IMR-90 (cell line): ENCODE results near the gene LSM6. TPM values are rescaled to one million over a fixed set of nuclear protein-coding genes. Genes with fewer than 3 reads are reported as not detected.

Experiments
- ATAC-seq: fragments of 200-7000 bp; cut with Tn5 transposase; 2 replicates; pipeline ENCODE4 v1.9.1; 2020; ENCODE audit warnings: low read depth, mild to moderate bottlenecking, moderate library complexity
- BruUV-seq: library from RNA; stranded (reverse); fragments of 400-500 nt; replicated peaks from 2 replicates; lab custom pipeline; 2021; lab: Mats Ljungman, UMichigan
- CTCF ChIA-PET: fragments of 300-600 bp; formaldehyde crosslinking; extraction: SDS; loops from one replicate; lab custom pipeline; 2021; ENCODE audit warnings: antibody characterized with exemption; lab: Yijun Ruan, JAX
- POLR2A ChIA-PET: fragments of 300-600 bp; sonication (Branson Sonifier 250); formaldehyde crosslinking; loops from one replicate; lab custom pipeline; 2022; ENCODE audit warnings: antibody characterized with exemption; ENCODE audit not compliant: unreplicated experiment; lab: Charles Lee
- DNase-seq: peaks from one replicate; pipeline ENCODE4 v3.0.0; 2013
- H2AFZ ChIP-seq: replicated peaks from 2 replicates; pipeline ENCODE3; 2013; ENCODE audit warnings: low read length, mild to moderate bottlenecking; ENCODE audit not compliant: poor library complexity
- H2AK5ac ChIP-seq: 2 replicates; pipeline ENCODE4 v1.6.1; 2013; ENCODE audit warnings: low read depth, low read length, inconsistent platforms
- H2AK9ac ChIP-seq: replicated peaks from 2 replicates; pipeline ENCODE3; 2013; ENCODE audit warnings: mild to moderate bottlenecking, low read depth, low read length, moderate library complexity; ENCODE audit not compliant: poor library complexity
- H2BK120ac ChIP-seq: 2 replicates; pipeline ENCODE4 v1.6.1; 2013; ENCODE audit warnings: low read depth, low read length, inconsistent platforms
- H2BK15ac ChIP-seq: 3 replicates; pipeline ENCODE4 v1.6.1; 2013; ENCODE audit warnings: low read depth, low read length, inconsistent platforms
- H2BK20ac ChIP-seq: 2 replicates; pipeline ENCODE4 v1.6.1; 2013; ENCODE audit warnings: low read depth, mild to moderate bottlenecking, inconsistent platforms, low read length, moderate library complexity
- H2BK5ac ChIP-seq: 2 replicates; pipeline ENCODE4 v1.6.1; 2013; ENCODE audit warnings: mild to moderate bottlenecking, low read depth, low read length, inconsistent platforms; ENCODE audit not compliant: poor library complexity, severe bottlenecking
- H3K14ac ChIP-seq: replicated peaks from 2 replicates; pipeline ENCODE4 v1.6.1; 2013; ENCODE audit warnings: low read depth, low read length, inconsistent platforms
- H3K18ac ChIP-seq: 2 replicates; pipeline ENCODE4 v1.6.1; 2013; ENCODE audit warnings: low read depth, low read length, control low read depth
- H3K23ac ChIP-seq: 2 replicates; pipeline ENCODE4 v1.6.1; 2013; ENCODE audit warnings: low read depth, low read length, inconsistent platforms
- H3K27ac ChIP-seq: 2 replicates; pipeline ENCODE4 v1.5.1; 2013; ENCODE audit warnings: mild to moderate bottlenecking, control low read depth, low read length; ENCODE audit not compliant: insufficient read depth
- H3K27me3 ChIP-seq: 2 replicates; pipeline ENCODE4 v1.6.1; 2013; ENCODE audit warnings: low read length; ENCODE audit not compliant: control insufficient read depth, insufficient read depth
- H3K36me3 ChIP-seq: 2 replicates; pipeline ENCODE4 v1.6.1; 2013; ENCODE audit warnings: low read length, mixed read lengths; ENCODE audit not compliant: control insufficient read depth, insufficient read depth
- H3K4ac ChIP-seq: 2 replicates; pipeline ENCODE4 v1.6.1; 2013; ENCODE audit warnings: low read depth, low read length, inconsistent platforms
- H3K4me1 ChIP-seq: 2 replicates; pipeline ENCODE4 v1.6.1; 2013; ENCODE audit warnings: low read length, mixed read lengths; ENCODE audit not compliant: control insufficient read depth, insufficient read depth
- H3K4me2 ChIP-seq: 2 replicates; pipeline ENCODE4 v1.6.1; 2013; ENCODE audit warnings: low read depth, mild to moderate bottlenecking, control low read depth, low read length, moderate library complexity
- H3K4me3 ChIP-seq: 2 replicates; pipeline ENCODE4 v1.5.1; 2013; ENCODE audit warnings: low read depth, mild to moderate bottlenecking, control low read depth, low read length, moderate library complexity; ENCODE audit not compliant: insufficient read depth
- H3K56ac ChIP-seq: 2 replicates; pipeline ENCODE4 v1.6.1; 2013; ENCODE audit warnings: low read length, inconsistent platforms; ENCODE audit not compliant: insufficient read depth; ENCODE audit errors: extremely low read depth
- H3K79me1 ChIP-seq, 2 experiments: 2 replicates each; pipeline ENCODE4 v1.6.1; 2013; ENCODE audit warnings: low read length in 2 of 2, inconsistent platforms in 1 of 2, low read depth in 1 of 2
- H3K9ac ChIP-seq: 2 replicates; pipeline ENCODE4 v1.6.1; 2013; ENCODE audit warnings: low read depth, low read length, control low read depth
- H3K9me1 ChIP-seq: 2 replicates; pipeline ENCODE4 v1.6.1; 2013; ENCODE audit warnings: low read length, inconsistent platforms; ENCODE audit not compliant: insufficient read depth
- H3K9me3 ChIP-seq: 2 replicates; pipeline ENCODE4 v1.6.1; 2013; ENCODE audit warnings: low read length; ENCODE audit not compliant: control insufficient read depth, insufficient read depth
- H4K20me1 ChIP-seq: 2 replicates; pipeline ENCODE4 v1.6.1; 2013; ENCODE audit warnings: low read length, inconsistent platforms; ENCODE audit not compliant: insufficient read depth
- H4K5ac ChIP-seq: 2 replicates; pipeline ENCODE4 v1.6.1; 2013; ENCODE audit warnings: mild to moderate bottlenecking, low read depth, low read length, control low read depth
- H4K8ac ChIP-seq, 2 experiments: 2 replicates each; pipeline ENCODE4 v1.6.1; 2013; ENCODE audit warnings: low read depth in 2 of 2, low read length in 2 of 2, control low read depth in 1 of 2, inconsistent platforms in 1 of 2
- H4K91ac ChIP-seq: 2 replicates; pipeline ENCODE4 v1.6.1; 2013; ENCODE audit warnings: low read depth, low read length, inconsistent platforms; ENCODE audit not compliant: insufficient read depth
- CEBPB ChIP-seq: IDR thresholded peaks from 2 replicates; pipeline ENCODE4 v1.6.1; 2012; ENCODE audit warnings: low read depth, low read length, improper control_type of control experiment
- CHD1 ChIP-seq: IDR thresholded peaks from 2 replicates; pipeline ENCODE4 v1.6.1; 2012; ENCODE audit warnings: low read depth, low read length, improper control_type of control experiment
- FOS ChIP-seq: fragments of 150-350 bp; IDR thresholded peaks from 2 replicates; pipeline ENCODE4 v1.6.1; 2016; ENCODE audit warnings: low read depth, low read length
- MAFK ChIP-seq: IDR thresholded peaks from 2 replicates; pipeline ENCODE4 v1.6.1; 2012; ENCODE audit warnings: low read depth, low read length, improper control_type of control experiment
- NFE2L2 ChIP-seq: fragments of 150-350 bp; IDR thresholded peaks from 2 replicates; pipeline ENCODE4 v1.6.1; 2016; ENCODE audit warnings: low read depth, mild to moderate bottlenecking, low read length
- POLR2A ChIP-seq: IDR thresholded peaks from 2 replicates; pipeline ENCODE4 v1.6.1; 2012; ENCODE audit warnings: mild to moderate bottlenecking, low read depth, low read length
- RAD21 ChIP-seq: IDR thresholded peaks from 2 replicates; pipeline ENCODE4 v1.6.1; 2012; ENCODE audit warnings: low read length, improper control_type of control experiment
- SMC3 ChIP-seq: fragments of 150-350 bp; IDR thresholded peaks from 2 replicates; pipeline ENCODE4 v1.6.1; 2016; ENCODE audit warnings: low read depth, mild to moderate bottlenecking, antibody characterized with exemption, low read length, moderate library complexity
- WGBS, 2 experiments: methylation state at CpG; one replicate each; pipeline versions ENCODE4 v1.1.5 to v1.1.7; 2013; ENCODE audit warnings: missing lambda C conversion rate in 2 of 2; ENCODE audit not compliant: insufficient read length in 1 of 2; ENCODE audit errors: extremely low coverage in 2 of 2; 5-methylcytosine and 5-hydroxymethylcytosine counted together
- dilution Hi-C: fragments of 300-500 bp; cut with HindIII; formaldehyde crosslinking; loops from one replicate; pipeline ENCODE4 v1.14.3; 2018; ENCODE audit warnings: low sequenced_read_pairs; ENCODE audit not compliant: unreplicated experiment
- in situ Hi-C: fragments of 300-500 bp; cut with MboI; formaldehyde crosslinking; loops from 3 replicates; pipeline ENCODE4 v1.14.3; 2019; ENCODE audit warnings: low sequenced_read_pairs, inconsistent platforms, mixed read lengths
- intact Hi-C: fragments of 100-400 bp; cut with micrococcal nuclease; formaldehyde crosslinking; loops from 2 replicates; pipeline ENCODE4 v1.10.0; 2022
- polyA plus RNA-seq, 3 experiments: library from polyadenylated mRNA; depleted of rRNA; stranded (reverse); fragments of >200 nt; gene quantifications; 2 replicates each; pipeline ENCODE4 v1.2.3, GENCODE V29; 2012; ENCODE audit warnings: low replicate concordance in 1 of 3
- total RNA-seq: library from RNA; depleted of rRNA; stranded (reverse); fragments of >200 nt; gene quantifications from 2 replicates; pipeline ENCODE4 v1.2.3, GENCODE V29; 2012
- TF ChIP-seq, protein P1 (sequence below): fragments of 150-350 bp; IDR thresholded peaks from 2 replicates; pipeline ENCODE4 v1.6.1; 2016; ENCODE audit warnings: low read depth, mild to moderate bottlenecking, low read length, moderate library complexity, borderline replicate concordance

Gene LSM6
- total and polyA plus RNA-seq, 2 of the 4 experiments (the other 2 are of a cell fraction) = 13.4 to 17.4 TPM

- WGBS, 2 experiments = 40% methylated on average over 3 of the region's 8 CpGs; no CpG with 5 or more reads in 1 of the 2 experiments
- H3K27me3 ChIP-seq = peaks cover 4% of the 10 kb centered on the region
- H3K18ac ChIP-seq = no peak overlapping the region
- no peaks in the 10 kb centered on the region for H3K79me1 ChIP-seq
- no peak overlapping the region for H3K4me2 ChIP-seq
- H3K4me3 ChIP-seq = no peak overlapping the region
- no peak overlapping the region for H2BK20ac ChIP-seq
- no peak overlapping the region for H3K56ac ChIP-seq
- in situ Hi-C loops = no loop called here
- no peaks in the 10 kb centered on the region for H3K9me1 ChIP-seq
- no peak overlapping the region for H4K91ac ChIP-seq
- ChIA-PET CTCF (no interaction called here), POLR2A (no interaction called here)
- TF ChIP-seq MAFK (no peak), POLR2A (no peak), CEBPB (0 out of 2 replicates have a peak, but pooled peaks have one; percentile 16), RAD21 (no peak), SMC3 (no peak), FOS (0 out of 2 replicates have a peak, but pooled peaks have one; percentile 17), NFE2L2 (no peak), CHD1 (no peak)
- TF ChIP-seq, protein P1, sequence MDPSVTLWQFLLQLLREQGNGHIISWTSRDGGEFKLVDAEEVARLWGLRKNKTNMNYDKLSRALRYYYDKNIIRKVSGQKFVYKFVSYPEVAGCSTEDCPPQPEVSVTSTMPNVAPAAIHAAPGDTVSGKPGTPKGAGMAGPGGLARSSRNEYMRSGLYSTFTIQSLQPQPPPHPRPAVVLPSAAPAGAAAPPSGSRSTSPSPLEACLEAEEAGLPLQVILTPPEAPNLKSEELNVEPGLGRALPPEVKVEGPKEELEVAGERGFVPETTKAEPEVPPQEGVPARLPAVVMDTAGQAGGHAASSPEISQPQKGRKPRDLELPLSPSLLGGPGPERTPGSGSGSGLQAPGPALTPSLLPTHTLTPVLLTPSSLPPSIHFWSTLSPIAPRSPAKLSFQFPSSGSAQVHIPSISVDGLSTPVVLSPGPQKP = no peak
- H2AK9ac ChIP-seq = no peak overlapping the region
- H3K14ac ChIP-seq = no peak overlapping the region
- no peak overlapping the region for H2AFZ ChIP-seq
- intact Hi-C loops = loop anchor here (5.0 kb wide), 1 partner anchor 197 kb away; no protein-coding TSS in a partner anchor
- no peaks in the 10 kb centered on the region for H3K9me3 ChIP-seq
- H2BK15ac ChIP-seq = no peak overlapping the region
- peak; percentile 24; the same call in 1 of the 2 replicates for ATAC-seq
- dilution Hi-C loops = no loop called here
- H2BK120ac ChIP-seq = no peak overlapping the region
- H4K8ac ChIP-seq = no peak overlapping the region
- H3K4ac ChIP-seq = no peak overlapping the region
- H3K27ac ChIP-seq = no peak overlapping the region
- H3K9ac ChIP-seq = no peak overlapping the region
- no TSS peak for BruUV-seq
- no peaks in the 10 kb centered on the region for H3K36me3 ChIP-seq
- no peak overlapping the region for H3K23ac ChIP-seq
- DNase-seq = peak; percentile 26
- H4K5ac ChIP-seq = no peak overlapping the region
- H4K20me1 ChIP-seq = no peaks in the 10 kb centered on the region
- H3K4me1 ChIP-seq = no peaks in the 10 kb centered on the region
- no peak overlapping the region for H2AK5ac ChIP-seq
- H2BK5ac ChIP-seq = no peak overlapping the region
Observed at GRCh38 chr4:146224326-146224966, 48.9 kb downstream of the LSM6 start.
